Measurements from ENCODE around the gene SPDYE4.

GRCh38 chr17:8798846-8799569 lies 40.7 kb upstream of the SPDYE4 start, which contains the start of gene MFSD6L:
- no peak for TF ChIP-seq RARB (CRISPR knock-in tag; IDR thresholded peaks at IDR 0.05)
- TF ChIP-seq ISL1 (CRISPR knock-in tag; IDR thresholded peaks at IDR 0.05): no peak
- TF ChIP-seq TCF4 (CRISPR knock-in tag; IDR thresholded peaks at IDR 0.05; ENCODE audit: borderline replicate concordance): no peak
- no peak for TF ChIP-seq GLIS3 (CRISPR knock-in tag; IDR thresholded peaks at IDR 0.05)
- TF ChIP-seq ZFP3 (CRISPR knock-in tag; IDR thresholded peaks at IDR 0.05): no peak
- no peak for TF ChIP-seq ZC3H10 (CRISPR knock-in tag; IDR thresholded peaks at IDR 0.05)
- no peak for TF ChIP-seq ESRRG (CRISPR knock-in tag; IDR thresholded peaks at IDR 0.05)
- TF ChIP-seq ZFP30 (CRISPR knock-in tag; IDR thresholded peaks at IDR 0.05): no peak
- no peak for TF ChIP-seq PATZ1 (CRISPR knock-in tag; IDR thresholded peaks at IDR 0.05; ENCODE audit: borderline replicate concordance)
- TF ChIP-seq CSRNP3 (CRISPR knock-in tag; IDR thresholded peaks at IDR 0.05): no peak
- TF ChIP-seq PPARA (CRISPR knock-in tag; IDR thresholded peaks at IDR 0.05; ENCODE audit: borderline replicate concordance): no peak
- TF ChIP-seq CREB5 (CRISPR knock-in tag; IDR thresholded peaks at IDR 0.05; ENCODE audit: low read depth): no peak
- TF ChIP-seq OSR1 (CRISPR knock-in tag; IDR thresholded peaks at IDR 0.05): no peak
- TF ChIP-seq CSDC2 (CRISPR knock-in tag; IDR thresholded peaks at IDR 0.05): no peak

Data from SK-N-SH treated with all-trans-retinoic acid at 6 μM for 48 hours (cell line).